ENCODE data around the gene HHAT.

The HHAT gene

DNA sequence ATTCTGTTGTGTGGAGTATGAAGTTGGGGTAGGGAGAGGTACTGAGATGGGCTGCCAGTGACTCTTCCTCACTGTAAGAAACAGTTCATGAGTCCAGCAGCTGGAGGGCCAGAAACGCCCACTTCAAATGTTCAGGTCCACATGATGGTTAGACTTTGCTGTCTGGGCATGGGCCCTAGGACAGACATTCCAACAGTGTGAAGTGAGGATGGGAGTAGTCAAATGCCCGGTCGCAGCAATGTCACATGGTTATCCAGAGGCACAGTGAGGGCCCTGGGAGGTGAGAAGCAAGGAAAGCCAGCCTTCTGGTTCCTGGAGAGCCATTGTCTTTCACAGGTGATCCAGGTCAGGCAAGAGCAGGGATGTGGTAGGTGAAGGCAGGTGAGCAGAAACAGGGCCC is 304.4 kb downstream of the HHAT start:
- no peaks in the 10 kb centered on the region for H3K79me2 ChIP-seq (ENCODE audit: insufficient read depth, low read length)
- no peaks in the 10 kb centered on the region for H3K9me2 ChIP-seq (replicated peaks; ENCODE audit: low read depth, low read length)
- H3K4me3 ChIP-seq (ENCODE audit: low read length, poor library complexity, severe bottlenecking), result no peak overlapping the region
- no peak overlapping the region for H2AFZ ChIP-seq (ENCODE audit: low read length)
- H3K36me3 ChIP-seq (ENCODE audit: insufficient read depth, low read length), result no peaks in the 10 kb centered on the region
- TF ChIP-seq, protein P1, sequence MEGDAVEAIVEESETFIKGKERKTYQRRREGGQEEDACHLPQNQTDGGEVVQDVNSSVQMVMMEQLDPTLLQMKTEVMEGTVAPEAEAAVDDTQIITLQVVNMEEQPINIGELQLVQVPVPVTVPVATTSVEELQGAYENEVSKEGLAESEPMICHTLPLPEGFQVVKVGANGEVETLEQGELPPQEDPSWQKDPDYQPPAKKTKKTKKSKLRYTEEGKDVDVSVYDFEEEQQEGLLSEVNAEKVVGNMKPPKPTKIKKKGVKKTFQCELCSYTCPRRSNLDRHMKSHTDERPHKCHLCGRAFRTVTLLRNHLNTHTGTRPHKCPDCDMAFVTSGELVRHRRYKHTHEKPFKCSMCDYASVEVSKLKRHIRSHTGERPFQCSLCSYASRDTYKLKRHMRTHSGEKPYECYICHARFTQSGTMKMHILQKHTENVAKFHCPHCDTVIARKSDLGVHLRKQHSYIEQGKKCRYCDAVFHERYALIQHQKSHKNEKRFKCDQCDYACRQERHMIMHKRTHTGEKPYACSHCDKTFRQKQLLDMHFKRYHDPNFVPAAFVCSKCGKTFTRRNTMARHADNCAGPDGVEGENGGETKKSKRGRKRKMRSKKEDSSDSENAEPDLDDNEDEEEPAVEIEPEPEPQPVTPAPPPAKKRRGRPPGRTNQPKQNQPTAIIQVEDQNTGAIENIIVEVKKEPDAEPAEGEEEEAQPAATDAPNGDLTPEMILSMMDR (conservative IDR thresholded peaks at IDR 0.05; ENCODE audit: low read length), result no peak
- TF ChIP-seq EZH2phosphoT487 (IDR thresholded peaks at IDR 0.05; ENCODE audit: borderline replicate concordance), result no peak
- no peak overlapping the region for H3K9ac ChIP-seq (ENCODE audit: low read depth, low read length, poor library complexity, severe bottlenecking)
- no peaks in the 10 kb centered on the region for H4K20me1 ChIP-seq (ENCODE audit: insufficient read depth, low read length, poor library complexity, severe bottlenecking)
- no peaks in the 10 kb centered on the region for H3K9me3 ChIP-seq (ENCODE audit: insufficient read depth, low read depth, low read length)
- H3K4me2 ChIP-seq (ENCODE audit: low read depth, low read length, poor library complexity, severe bottlenecking), result no peak overlapping the region
- H3K4me1 ChIP-seq (ENCODE audit: insufficient read depth, low read length, poor library complexity, severe bottlenecking), result peaks cover under 1% of the 10 kb centered on the region
- H3K27me3 ChIP-seq (ENCODE audit: insufficient read depth, low read length, poor library complexity, severe bottlenecking), result no peaks in the 10 kb centered on the region
- no peaks in the 10 kb centered on the region for H3F3A ChIP-seq (ENCODE audit: low read depth)

DNA sequence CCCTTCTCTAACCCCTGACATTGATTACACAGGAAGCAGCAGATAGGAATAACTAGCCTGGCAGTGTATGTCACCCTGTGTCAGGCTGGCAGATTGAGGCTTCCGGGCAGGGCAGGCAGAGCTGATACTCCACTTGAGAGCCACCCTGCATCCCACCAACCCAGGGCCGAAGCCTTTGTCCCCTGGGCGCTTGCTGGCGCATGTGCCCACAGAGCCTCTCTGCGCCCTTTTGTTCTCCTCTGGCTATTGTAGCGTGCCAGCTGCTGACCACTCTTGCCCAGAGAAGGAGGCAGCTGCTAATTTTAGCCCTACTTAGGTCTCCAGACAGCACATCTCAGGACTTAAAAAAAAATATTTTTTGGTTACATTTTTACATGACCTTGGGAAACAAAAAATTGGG is 304.9 kb downstream of the HHAT start:
- Histone ChIP-seq H3K9ac (ENCODE audit: low read depth, low read length, poor library complexity, severe bottlenecking) (no peak overlapping the region), H4K20me1 (ENCODE audit: insufficient read depth, low read length, poor library complexity, severe bottlenecking) (no peaks in the 10 kb centered on the region), H3K4me3 (ENCODE audit: low read length, poor library complexity, severe bottlenecking) (no peak overlapping the region), H3F3A (ENCODE audit: low read depth) (no peaks in the 10 kb centered on the region), H3K36me3 (ENCODE audit: insufficient read depth, low read length) (no peaks in the 10 kb centered on the region), H3K79me2 (ENCODE audit: insufficient read depth, low read length) (no peaks in the 10 kb centered on the region), H3K9me2 (replicated peaks; ENCODE audit: low read depth, low read length) (no peaks in the 10 kb centered on the region), H3K4me2 (ENCODE audit: low read depth, low read length, poor library complexity, severe bottlenecking) (no peak overlapping the region), H2AFZ (ENCODE audit: low read length) (no peak overlapping the region), H3K4me1 (ENCODE audit: insufficient read depth, low read length, poor library complexity, severe bottlenecking) (no peaks in the 10 kb centered on the region), H3K27me3 (ENCODE audit: insufficient read depth, low read length, poor library complexity, severe bottlenecking) (no peaks in the 10 kb centered on the region), H3K9me3 (ENCODE audit: insufficient read depth, low read depth, low read length) (no peaks in the 10 kb centered on the region)
- TF ChIP-seq, protein P1 (conservative IDR thresholded peaks at IDR 0.05; ENCODE audit: low read length), result no peak
- TF ChIP-seq EZH2phosphoT487 (IDR thresholded peaks at IDR 0.05; ENCODE audit: borderline replicate concordance), result no peak

DNA sequence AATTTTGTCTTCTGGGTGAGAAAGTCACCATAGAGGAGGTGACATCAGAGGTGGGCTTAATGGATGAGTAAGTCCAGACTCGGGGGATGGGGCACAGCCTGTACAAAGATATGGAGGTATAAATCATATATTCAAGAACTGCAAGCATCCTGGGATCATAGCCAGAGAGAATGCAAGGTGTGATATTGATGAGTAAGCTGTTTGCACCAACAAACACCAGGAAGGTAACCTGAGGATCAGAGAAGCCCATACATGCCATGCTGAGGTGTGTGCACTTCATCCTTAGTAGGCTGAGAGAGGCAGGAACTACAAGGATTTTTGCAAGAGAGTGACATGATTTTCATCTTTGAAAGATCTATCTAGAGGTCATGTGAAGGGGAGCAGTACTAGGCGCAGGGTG is 306.4 kb downstream of the HHAT start:
- Histone ChIP-seq H3K27me3 (ENCODE audit: insufficient read depth, low read length, poor library complexity, severe bottlenecking) (no peaks in the 10 kb centered on the region), H2AFZ (ENCODE audit: low read length) (no peak overlapping the region), H3K9ac (ENCODE audit: low read depth, low read length, poor library complexity, severe bottlenecking) (no peak overlapping the region), H4K20me1 (ENCODE audit: insufficient read depth, low read length, poor library complexity, severe bottlenecking) (no peaks in the 10 kb centered on the region), H3K4me1 (ENCODE audit: insufficient read depth, low read length, poor library complexity, severe bottlenecking) (no peaks in the 10 kb centered on the region), H3K4me2 (ENCODE audit: low read depth, low read length, poor library complexity, severe bottlenecking) (no peak overlapping the region), H3K79me2 (ENCODE audit: insufficient read depth, low read length) (no peaks in the 10 kb centered on the region), H3K36me3 (ENCODE audit: insufficient read depth, low read length) (no peaks in the 10 kb centered on the region), H3F3A (ENCODE audit: low read depth) (no peaks in the 10 kb centered on the region), H3K4me3 (ENCODE audit: low read length, poor library complexity, severe bottlenecking) (no peak overlapping the region), H3K9me3 (ENCODE audit: insufficient read depth, low read depth, low read length) (no peaks in the 10 kb centered on the region), H3K9me2 (replicated peaks; ENCODE audit: low read depth, low read length) (no peaks in the 10 kb centered on the region)
- TF ChIP-seq EZH2phosphoT487 (IDR thresholded peaks at IDR 0.05; ENCODE audit: borderline replicate concordance), result no peak
- TF ChIP-seq, protein P1 (conservative IDR thresholded peaks at IDR 0.05; ENCODE audit: low read length), result no peak

Measured in Loucy (cell line).